Activated CD4-positive, alpha-beta T cell treated with anti-CD3 and anti-CD28 coated beads for 36 hours (primary cell): ENCODE data around the gene WDR33. TPM values are rescaled to one million over a fixed set of nuclear protein-coding genes. Genes with fewer than 3 reads are reported as not detected.

ENCODE experiments used
- ATAC-seq: fragments of 200-7000 bp; cut with Tn5 transposase; one replicate; pipeline ENCODE4 v1.10.0; 2021; ENCODE audit warnings: mild to moderate bottlenecking, moderate library complexity
- CTCF ChIA-PET: fragments of 350-600 bp; sonication (Branson Sonifier 250); formaldehyde crosslinking; loops from one replicate; lab custom pipeline; 2021; ENCODE audit warnings: antibody characterized with exemption; lab: Charles Lee
- POLR2A ChIA-PET: fragments of 350-600 bp; sonication (Branson Sonifier 250); formaldehyde crosslinking; loops from one replicate; lab custom pipeline; 2021; ENCODE audit warnings: antibody characterized with exemption, inconsistent platforms; lab: Charles Lee
- DNase-seq: peaks from one replicate; pipeline ENCODE4 v3.0.0-alpha.2; 2020
- H3K27ac Mint-ChIP-seq: one replicate; pipeline ENCODE4 v1.8.0; 2021; ENCODE audit warnings: mixed read lengths
- H3K27me3 Mint-ChIP-seq: one replicate; pipeline ENCODE4 v1.8.0; 2021; ENCODE audit warnings: mixed read lengths
- H3K36me3 Mint-ChIP-seq: one replicate; pipeline ENCODE4 v1.8.0; 2021; ENCODE audit warnings: low read depth, mixed read lengths
- H3K4me1 Mint-ChIP-seq: one replicate; pipeline ENCODE4 v1.8.0; 2021; ENCODE audit warnings: mixed read lengths
- H3K4me3 Mint-ChIP-seq: one replicate; pipeline ENCODE4 v1.8.0; 2021; ENCODE audit warnings: mild to moderate bottlenecking, moderate library complexity, mixed read lengths
- H3K9me3 Mint-ChIP-seq: one replicate; pipeline ENCODE4 v1.8.0; 2021; ENCODE audit warnings: low read depth, mixed read lengths
- intact Hi-C, 2 experiments: fragments of 100-400 bp; cut with DNase I in 1 of 2; cut with micrococcal nuclease in 1 of 2; formaldehyde crosslinking; loops; one replicate each; pipeline versions ENCODE4 v1.14.2 to v1.15.1; 2022 to 2024; cut with DNase I, micrococcal nuclease
- total RNA-seq, 2 experiments: library from RNA; stranded (reverse); gene quantifications; one replicate each; pipeline ENCODE4 v1.2.3, GENCODE V29; 2021

WDR33 gene
- total RNA-seq, 2 experiments from 2014 or later, result 58.6 to 76.3 TPM

- ChIA-PET POLR2A (no interaction called here), CTCF (interaction anchor here (0.6 to 1.3 kb wide), 2 partner anchors 21 to 25 kb away, joined by 3 read pairs; no protein-coding TSS in a partner anchor)
- Mint-ChIP-seq H3K27me3 (no peaks in the 10 kb centered on the region), H3K4me1 (peaks cover 62% of the 10 kb centered on the region), H3K36me3 (peaks cover 49% of the 10 kb centered on the region), H3K9me3 (no peaks in the 10 kb centered on the region), H3K27ac (peak overlapping the region; percentile 34), H3K4me3 (no peak overlapping the region)
- peak; percentile 52 for ATAC-seq
- no peak for DNase-seq
- intact Hi-C loops, result loop anchor here in 1 of 2 experiments (2.0 kb wide), 1 partner anchor 17 kb away; no protein-coding TSS in a partner anchor
Observed at GRCh38 chr2:127739800-127740199, 71.2 kb downstream of the WDR33 start.

GRCh38 chr2:127737892-127738291 lies 73.1 kb downstream of the WDR33 start:
- no peak for DNase-seq
- intact Hi-C loops, result loop anchor here in 1 of 2 experiments (2.0 kb wide), 1 partner anchor 15 kb away; no protein-coding TSS in a partner anchor
- ChIA-PET CTCF (interaction anchor here (0.6 kb wide), 1 partner anchor 287 kb away, joined by 3 read pairs; no protein-coding TSS in a partner anchor), POLR2A (no interaction called here)
- Mint-ChIP-seq H3K9me3 (no peaks in the 10 kb centered on the region), H3K36me3 (peaks cover 46% of the 10 kb centered on the region), H3K4me3 (no peak overlapping the region), H3K27ac (no peak overlapping the region), H3K27me3 (no peaks in the 10 kb centered on the region), H3K4me1 (peaks cover 43% of the 10 kb centered on the region)
- ATAC-seq, result peak; percentile 79

- intact Hi-C loops, result no loop called here
- ChIA-PET CTCF (interaction anchor here (0.7 kb wide), 1 partner anchor 1998 kb away, joined by 4 read pairs; no protein-coding TSS in a partner anchor), POLR2A (no interaction called here)
- H3K27me3 Mint-ChIP-seq, result no peaks in the 10 kb centered on the region
- H3K27ac Mint-ChIP-seq, result no peak overlapping the region
- DNase-seq, result no peak
- no peaks in the 10 kb centered on the region for H3K9me3 Mint-ChIP-seq
- H3K4me1 Mint-ChIP-seq, result peaks cover 34% of the 10 kb centered on the region
- no peak overlapping the region for H3K4me3 Mint-ChIP-seq
- ATAC-seq, result no peak
- H3K36me3 Mint-ChIP-seq, result peaks cover 36% of the 10 kb centered on the region
Observed at GRCh38 chr2:127735537-127736399, 75.2 kb downstream of the WDR33 start.

- POLR2A ChIA-PET, result no interaction called here
- intact Hi-C loops, result no loop called here
- DNase-seq (no peak), ATAC-seq (no peak)
- Mint-ChIP-seq H3K9me3 (no peaks in the 10 kb centered on the region), H3K4me1 (peaks cover 29% of the 10 kb centered on the region), H3K36me3 (peaks cover 32% of the 10 kb centered on the region), H3K27ac (no peak overlapping the region), H3K4me3 (no peak overlapping the region), H3K27me3 (no peaks in the 10 kb centered on the region)
- CTCF ChIA-PET, result interaction anchor here (1.5 to 1.6 kb wide), 2 partner anchors 10 to 21 kb away, joined by 3 to 4 read pairs; no protein-coding TSS in a partner anchor
Observed at GRCh38 chr2:127735044-127735443, 75.9 kb downstream of the WDR33 start.

- ChIA-PET POLR2A (no interaction called here), CTCF (interaction anchor here (1.5 to 1.6 kb wide), 2 partner anchors 9 to 20 kb away, joined by 3 to 4 read pairs; no protein-coding TSS in a partner anchor)
- no peak overlapping the region for H3K4me3 Mint-ChIP-seq
- no peak overlapping the region for H3K27ac Mint-ChIP-seq
- DNase-seq, result no peak
- no peaks in the 10 kb centered on the region for H3K27me3 Mint-ChIP-seq
- H3K9me3 Mint-ChIP-seq, result no peaks in the 10 kb centered on the region
- intact Hi-C loops, result no loop called here
- peaks cover 26% of the 10 kb centered on the region for H3K36me3 Mint-ChIP-seq
- peaks cover 20% of the 10 kb centered on the region for H3K4me1 Mint-ChIP-seq
- no peak for ATAC-seq
Observed at GRCh38 chr2:127733816-127734537, 77.0 kb downstream of the WDR33 start.

GRCh38 chr2:127733113-127733815 lies 77.7 kb downstream of the WDR33 start:
- peaks cover 19% of the 10 kb centered on the region for H3K36me3 Mint-ChIP-seq
- H3K27ac Mint-ChIP-seq, result no peak overlapping the region
- intact Hi-C loops, result no loop called here
- DNase-seq (no peak), ATAC-seq (no peak)
- H3K4me1 Mint-ChIP-seq, result peaks cover 13% of the 10 kb centered on the region
- no peaks in the 10 kb centered on the region for H3K27me3 Mint-ChIP-seq
- ChIA-PET CTCF (interaction anchor here (1.5 kb wide), 1 partner anchor 19 kb away, joined by 3 read pairs; no protein-coding TSS in a partner anchor), POLR2A (no interaction called here)
- H3K4me3 Mint-ChIP-seq, result no peak overlapping the region
- H3K9me3 Mint-ChIP-seq, result no peaks in the 10 kb centered on the region

- POLR2A ChIA-PET, result interaction anchor here (0.6 kb wide), 1 partner anchor 11 kb away, joined by 3 read pairs; no protein-coding TSS in a partner anchor
- H3K9me3 Mint-ChIP-seq, result no peaks in the 10 kb centered on the region
- no peak overlapping the region for H3K4me3 Mint-ChIP-seq
- ATAC-seq (no peak), DNase-seq (no peak)
- intact Hi-C loops, result no loop called here
- no peaks in the 10 kb centered on the region for H3K27me3 Mint-ChIP-seq
- peaks cover 10% of the 10 kb centered on the region for H3K4me1 Mint-ChIP-seq
- CTCF ChIA-PET, result interaction anchor here (0.5 to 1.4 kb wide), 2 partner anchors 79 to 135 kb away, joined by 3 read pairs; no protein-coding TSS in a partner anchor
- no peak overlapping the region for H3K27ac Mint-ChIP-seq
- peaks cover 31% of the 10 kb centered on the region for H3K36me3 Mint-ChIP-seq
Observed at GRCh38 chr2:127726158-127726880, 84.7 kb downstream of the WDR33 start.

GRCh38 chr2:127722807-127723206 lies 88.2 kb downstream of the WDR33 start:
- Mint-ChIP-seq H3K4me3 (no peak overlapping the region), H3K27ac (no peak overlapping the region), H3K4me1 (peaks cover 10% of the 10 kb centered on the region), H3K9me3 (no peaks in the 10 kb centered on the region), H3K27me3 (no peaks in the 10 kb centered on the region), H3K36me3 (peaks cover 51% of the 10 kb centered on the region)
- DNase-seq (no peak), ATAC-seq (no peak)
- CTCF ChIA-PET, result no interaction called here
- POLR2A ChIA-PET, result no interaction called here
- intact Hi-C loops, result loop anchor here in 1 of 2 experiments (2.0 kb wide), 1 partner anchor 16 kb away; no protein-coding TSS in a partner anchor

- CTCF ChIA-PET, result no interaction called here
- intact Hi-C loops, result loop anchor here in 1 of 2 experiments (2.0 kb wide), 1 partner anchor 17 kb away; no protein-coding TSS in a partner anchor
- Mint-ChIP-seq H3K4me1 (peaks cover 10% of the 10 kb centered on the region), H3K4me3 (no peak overlapping the region), H3K27me3 (no peaks in the 10 kb centered on the region), H3K36me3 (peaks cover 51% of the 10 kb centered on the region), H3K9me3 (no peaks in the 10 kb centered on the region), H3K27ac (peak overlapping the region; percentile 63)
- ATAC-seq, result peak; percentile 42
- POLR2A ChIA-PET, result no interaction called here
- DNase-seq, result no peak
Observed at GRCh38 chr2:127721978-127722355, 89.0 kb downstream of the WDR33 start.

- DNase-seq, result no peak
- Mint-ChIP-seq H3K36me3 (peaks cover 55% of the 10 kb centered on the region), H3K4me1 (peaks cover 10% of the 10 kb centered on the region), H3K27ac (peak overlapping the region; percentile 63), H3K27me3 (no peaks in the 10 kb centered on the region), H3K4me3 (no peak overlapping the region), H3K9me3 (no peaks in the 10 kb centered on the region)
- peak; percentile 47 for ATAC-seq
- CTCF ChIA-PET, result interaction anchor here (0.7 kb wide), 1 partner anchor 19 kb away, joined by 3 read pairs; no protein-coding TSS in a partner anchor
- POLR2A ChIA-PET, result no interaction called here
- intact Hi-C loops, result no loop called here
Observed at GRCh38 chr2:127721311-127721977, 89.5 kb downstream of the WDR33 start.
